HG02973 (cell line): Measurements from ENCODE around the gene TOM1L2.
"Not testable (repeated sequence)": the region's sequence is repeated elsewhere in the genome, so short reads cannot be mapped to it uniquely, and the experiment has no call there.

Source experiments
- ATAC-seq: cut with Tn5 transposase; IDR thresholded peaks from one replicate; pipeline ENCODE4 v1.9.1; 2021; ENCODE audit warnings: moderate library complexity; ENCODE audit not compliant: unreplicated experiment

The TOM1L2 gene

DNA sequence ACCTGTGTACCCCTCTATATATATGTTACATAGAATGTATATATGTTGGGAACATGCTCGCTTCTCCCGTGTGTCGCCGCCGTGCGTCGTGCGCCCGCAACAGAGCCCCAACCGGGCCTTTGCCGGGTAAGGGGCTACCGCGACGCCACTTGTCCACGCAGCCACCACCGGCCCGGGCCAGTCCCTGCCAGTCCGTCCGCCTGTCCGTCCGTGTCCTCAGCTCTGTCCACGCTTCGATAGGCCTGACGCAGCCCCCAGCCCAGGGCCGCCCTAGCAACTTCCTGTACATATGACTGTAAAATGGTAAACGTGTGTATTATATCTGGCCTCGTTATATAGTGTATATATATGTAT is 161.3 kb downstream of the TOM1L2 start:
- ATAC-seq = no peak

DNA sequence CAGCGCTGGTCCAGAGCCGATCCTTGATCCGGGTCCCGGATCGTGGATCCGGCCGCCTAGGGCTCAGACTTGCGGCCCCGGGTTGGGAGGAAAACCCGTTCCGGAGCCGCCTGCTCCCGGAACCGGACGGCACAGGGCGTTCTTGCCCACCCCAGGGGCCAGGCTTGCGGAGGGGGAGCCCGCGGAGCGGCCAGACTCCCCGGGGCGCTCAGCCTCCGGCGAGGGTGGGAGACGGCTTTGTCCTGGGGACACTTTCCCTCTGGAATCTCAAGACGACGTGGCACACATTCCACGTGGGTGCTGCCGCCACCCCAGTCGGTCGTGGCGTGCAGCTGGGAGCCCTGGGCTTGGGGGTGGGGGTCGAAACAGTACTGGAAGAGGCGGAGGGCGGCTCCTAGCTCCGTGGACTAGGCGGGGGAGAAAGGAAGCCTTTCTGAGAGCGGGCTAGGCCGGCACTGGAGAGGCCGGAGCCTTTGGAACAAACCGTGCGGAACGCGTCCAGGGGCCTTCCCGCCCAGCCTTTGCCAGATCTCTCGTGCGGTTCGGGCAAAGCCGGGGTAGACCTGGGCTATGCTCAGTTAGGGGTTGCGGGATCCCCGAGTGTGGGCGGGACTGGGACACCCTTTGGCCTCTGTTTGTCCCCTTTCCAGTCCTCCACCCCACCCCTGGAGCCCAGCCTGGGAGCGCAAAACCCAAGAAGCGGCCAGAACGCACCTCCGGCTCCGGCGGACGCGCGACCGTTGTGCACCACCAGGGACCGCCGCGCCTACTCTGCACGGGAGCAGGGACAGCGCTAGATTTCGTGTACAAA is 161.9 kb downstream of the TOM1L2 start:
- no peak for ATAC-seq

GRCh38 chr17:17809531-17810083 is 162.6 kb downstream of the TOM1L2 start:
- ATAC-seq = no peak

DNA sequence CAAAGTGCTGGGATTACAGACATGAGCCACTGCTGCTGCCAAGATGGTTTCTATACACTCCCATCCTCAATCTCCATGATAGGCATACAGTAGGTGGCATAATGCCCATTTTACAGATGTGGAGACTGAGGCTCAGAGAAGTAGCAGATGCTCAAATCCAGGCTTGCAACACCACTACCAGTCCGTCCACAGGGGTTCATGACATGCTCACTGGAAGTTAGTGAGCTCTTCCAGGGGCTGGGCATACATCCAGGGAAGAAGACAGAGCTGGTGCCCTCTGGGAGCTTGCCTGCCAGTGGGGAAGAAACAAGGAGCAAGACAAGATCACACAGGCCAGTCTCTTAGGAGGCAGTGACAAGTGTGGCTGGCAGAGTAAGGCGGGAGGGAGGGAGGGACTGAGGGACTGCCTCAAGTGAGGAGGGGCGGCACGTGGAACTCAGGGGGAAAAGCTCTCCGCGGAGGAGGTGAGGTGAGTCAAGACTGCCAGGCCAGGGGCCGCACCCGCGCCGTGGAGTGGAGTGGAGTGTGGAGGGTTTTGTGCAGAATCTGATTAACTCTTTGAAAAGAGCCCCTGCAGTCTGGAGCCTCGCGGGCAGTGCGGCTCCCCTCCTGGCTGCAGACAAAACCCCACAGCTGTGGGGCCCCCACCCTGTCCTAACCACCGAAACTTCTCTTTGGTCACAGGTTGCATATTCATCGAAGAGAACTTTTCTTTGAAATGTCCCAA is 163.3 kb downstream of the TOM1L2 start:
- no peak for ATAC-seq

GRCh38 chr17:17808200-17808599 is 164.0 kb downstream of the TOM1L2 start:
- not testable (repeated sequence) for ATAC-seq

- no peak for ATAC-seq
Measured at GRCh38 chr17:17807440-17807839, 164.8 kb downstream of the TOM1L2 start.

DNA sequence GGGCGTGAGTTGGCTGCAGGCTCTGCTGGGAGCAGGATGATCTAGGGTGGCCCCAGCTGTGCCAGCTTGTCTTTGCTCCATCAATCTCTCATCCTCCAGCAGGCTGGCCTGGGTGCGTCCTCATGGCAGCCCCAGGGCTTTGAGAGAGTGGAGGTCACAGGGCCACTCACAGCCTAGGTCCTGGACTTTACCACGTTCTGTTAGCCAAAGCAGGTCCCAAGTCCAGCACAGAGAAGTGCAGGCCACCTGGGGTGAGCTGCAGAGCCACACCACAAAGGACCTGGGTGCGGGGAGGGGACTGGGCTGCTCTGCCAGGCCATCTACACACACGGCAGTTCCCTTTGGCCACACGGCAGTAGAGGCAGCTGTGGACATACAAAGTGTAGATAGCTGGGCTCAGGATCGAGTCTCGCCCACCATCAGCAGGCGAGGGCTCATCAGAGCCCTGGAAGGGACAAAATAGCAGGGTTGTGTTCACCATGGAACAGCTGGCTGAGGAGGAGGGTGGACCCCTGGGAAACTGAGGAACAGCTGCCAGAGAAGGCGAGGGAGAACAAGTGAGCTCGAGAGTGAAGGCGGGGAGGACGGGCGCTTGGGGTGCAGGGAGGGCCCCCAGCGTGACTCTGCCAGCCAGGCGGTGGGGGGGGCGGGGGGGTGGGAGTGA is 165.5 kb downstream of the TOM1L2 start:
- no peak for ATAC-seq

DNA sequence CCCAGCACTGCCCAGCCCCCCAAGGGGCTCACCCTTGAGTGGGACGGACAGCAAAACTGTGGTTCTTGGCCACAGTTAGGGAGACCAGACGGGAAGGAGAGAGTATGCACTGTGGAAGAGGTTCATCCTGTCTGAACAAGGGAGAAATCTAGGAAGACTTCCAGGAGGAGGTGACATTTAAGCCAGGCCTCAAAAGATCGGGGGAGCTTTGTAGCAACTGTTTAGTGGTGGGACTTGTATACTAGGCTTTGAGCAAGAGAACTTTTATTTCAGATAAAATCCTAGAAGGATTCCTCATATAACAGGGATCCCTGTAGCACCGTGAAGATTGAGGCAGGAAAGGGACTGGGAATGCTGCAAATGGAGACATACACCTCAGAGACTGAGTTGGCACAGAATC is 166.2 kb downstream of the TOM1L2 start:
- no peak for ATAC-seq

DNA sequence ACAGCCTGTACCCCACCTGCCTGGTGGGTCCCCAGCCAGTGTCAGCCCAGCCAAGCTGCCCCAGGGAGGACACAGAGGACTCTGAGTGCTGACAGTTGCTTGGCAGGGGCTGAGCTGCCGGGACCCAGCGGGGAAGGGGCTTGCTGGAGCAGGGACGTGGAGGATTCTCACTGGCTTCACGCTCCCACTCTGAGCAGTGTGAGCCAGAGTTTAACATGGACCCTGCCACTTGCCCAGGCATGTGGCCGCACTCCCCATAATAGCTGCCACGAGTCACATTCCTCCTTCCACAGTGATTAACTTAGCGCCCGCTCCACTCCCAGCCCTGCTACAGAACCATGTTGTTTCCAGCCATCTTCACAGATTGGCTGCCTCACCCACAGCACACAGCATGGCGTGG is 166.6 kb downstream of the TOM1L2 start:
- ATAC-seq = no peak

DNA sequence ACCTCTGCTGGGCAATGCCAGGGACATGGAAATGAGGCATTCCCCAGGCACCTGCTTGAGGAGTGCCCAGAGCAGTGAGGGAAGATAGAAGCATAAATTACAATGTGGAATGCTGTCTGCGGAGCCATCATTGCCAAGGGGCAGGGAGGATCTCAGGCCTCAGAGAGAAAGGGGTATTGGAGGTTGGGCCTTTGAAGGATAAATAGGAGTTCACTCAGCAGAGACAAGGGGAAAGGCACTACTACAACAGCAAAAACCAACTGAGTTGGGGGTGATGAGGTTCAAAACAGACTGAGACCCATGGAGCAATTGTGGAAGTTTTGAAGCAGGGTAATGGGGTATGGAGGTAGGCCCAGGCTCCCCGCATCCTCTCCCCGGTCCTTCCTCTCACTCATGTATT is 168.2 kb downstream of the TOM1L2 start:
- no peak for ATAC-seq

DNA sequence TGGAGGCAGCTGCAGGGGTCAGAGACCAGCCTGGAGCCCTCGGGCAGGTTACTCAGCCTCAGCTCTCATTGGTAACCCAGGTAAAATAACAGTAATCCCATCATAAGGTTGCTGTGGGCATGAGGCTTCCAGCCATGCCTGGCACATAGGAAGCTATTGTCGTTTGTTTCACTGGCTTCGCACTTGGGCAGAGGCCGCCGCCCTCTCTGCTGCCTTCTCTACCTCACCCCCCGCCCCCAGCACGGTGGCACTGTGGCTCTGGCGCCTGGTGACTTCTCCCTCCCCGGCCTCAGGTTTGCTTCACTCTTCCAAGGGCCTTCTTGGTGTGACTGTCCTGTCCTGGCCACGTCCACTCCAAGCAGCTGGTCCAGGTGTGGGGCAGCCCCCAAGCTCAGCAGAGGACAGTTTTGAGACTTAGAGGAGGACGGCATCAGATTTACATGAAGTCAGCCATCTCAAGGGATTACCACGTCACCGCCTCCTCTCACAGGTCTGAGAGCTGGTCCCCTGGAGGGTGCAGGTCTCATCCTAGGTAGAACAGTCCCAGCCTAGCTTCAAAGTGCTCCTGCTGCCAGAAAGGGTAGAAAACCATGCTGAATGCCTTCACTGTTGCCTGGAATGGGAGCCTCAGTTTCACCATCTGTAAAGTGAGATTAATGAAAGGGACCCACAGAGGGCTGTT is 170.3 kb downstream of the TOM1L2 start:
- ATAC-seq = no peak

GRCh38 chr17:17800504-17801021 is 171.6 kb downstream of the TOM1L2 start:
- no peak for ATAC-seq

- no peak for ATAC-seq
Measured at GRCh38 chr17:17798573-17799255, 173.5 kb downstream of the TOM1L2 start.

- ATAC-seq = no peak
Measured at GRCh38 chr17:17798010-17798556, 174.1 kb downstream of the TOM1L2 start.

DNA sequence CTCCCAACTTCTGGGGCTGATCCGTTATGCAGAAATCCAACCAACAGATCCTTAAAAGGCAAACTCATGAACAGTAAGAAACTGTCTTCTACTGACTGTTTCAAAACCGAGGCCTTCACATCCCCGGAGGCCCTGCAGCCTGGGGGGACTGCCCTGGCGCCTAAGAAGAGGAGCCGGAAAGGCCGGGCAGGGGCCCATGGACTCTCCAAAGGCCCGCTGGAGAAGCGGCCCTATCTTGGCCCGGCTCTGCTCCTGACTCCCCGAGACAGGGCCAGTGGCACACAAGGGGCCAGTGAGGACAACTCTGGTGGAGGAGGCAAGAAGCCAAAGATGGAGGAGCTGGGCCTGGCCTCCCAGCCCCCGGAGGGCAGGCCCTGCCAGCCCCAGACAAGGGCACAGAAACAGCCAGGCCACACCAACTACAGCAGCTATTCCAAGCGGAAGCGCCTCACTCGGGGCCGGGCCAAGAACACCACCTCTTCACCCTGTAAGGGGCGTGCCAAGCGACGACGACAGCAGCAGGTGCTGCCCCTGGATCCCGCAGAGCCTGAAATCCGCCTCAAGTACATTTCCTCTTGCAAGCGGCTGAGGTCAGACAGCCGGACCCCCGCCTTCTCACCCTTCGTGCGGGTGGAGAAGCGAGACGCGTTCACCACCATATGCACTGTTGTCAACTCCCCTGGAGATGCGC is 174.9 kb downstream of the TOM1L2 start:
- no peak for ATAC-seq

DNA sequence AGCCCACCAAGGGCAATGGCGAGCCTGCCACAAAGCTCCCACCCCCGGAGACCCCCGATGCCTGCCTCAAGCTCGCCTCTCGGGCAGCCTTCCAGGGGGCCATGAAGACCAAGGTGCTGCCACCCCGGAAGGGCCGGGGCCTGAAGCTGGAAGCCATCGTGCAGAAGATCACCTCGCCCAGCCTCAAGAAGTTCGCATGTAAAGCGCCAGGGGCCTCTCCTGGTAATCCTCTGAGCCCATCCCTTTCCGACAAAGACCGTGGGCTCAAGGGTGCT is 175.5 kb downstream of the TOM1L2 start:
- ATAC-seq = no peak

DNA sequence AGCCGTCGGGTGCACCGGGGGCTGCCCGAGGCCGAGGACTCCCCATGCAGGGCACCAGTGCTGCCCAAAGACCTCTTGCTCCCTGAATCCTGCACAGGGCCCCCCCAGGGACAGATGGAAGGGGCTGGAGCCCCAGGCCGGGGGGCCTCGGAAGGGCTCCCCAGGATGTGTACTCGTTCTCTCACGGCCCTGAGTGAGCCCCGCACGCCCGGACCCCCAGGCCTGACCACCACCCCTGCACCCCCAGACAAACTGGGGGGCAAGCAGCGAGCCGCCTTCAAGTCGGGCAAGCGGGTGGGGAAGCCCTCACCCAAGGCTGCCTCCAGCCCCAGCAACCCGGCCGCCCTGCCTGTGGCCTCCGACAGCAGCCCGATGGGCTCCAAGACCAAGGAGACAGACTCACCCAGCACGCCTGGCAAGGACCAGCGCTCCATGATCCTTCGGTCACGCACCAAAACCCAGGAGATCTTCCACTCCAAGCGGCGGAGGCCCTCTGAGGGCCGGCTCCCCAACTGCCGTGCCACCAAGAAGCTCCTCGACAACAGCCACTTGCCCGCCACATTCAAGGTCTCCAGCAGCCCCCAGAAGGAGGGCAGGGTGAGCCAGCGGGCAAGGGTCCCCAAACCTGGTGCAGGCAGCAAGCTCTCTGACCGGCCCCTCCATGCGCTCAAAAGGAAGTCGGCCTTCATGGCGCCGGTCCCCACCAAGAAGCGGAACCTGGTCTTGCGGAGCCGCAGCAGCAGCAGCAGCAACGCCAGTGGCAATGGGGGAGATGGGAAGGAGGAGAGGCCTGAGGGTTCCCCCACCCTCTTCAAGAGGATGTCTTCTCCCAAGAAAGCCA is 176.0 kb downstream of the TOM1L2 start:
- ATAC-seq = no peak

- no peak for ATAC-seq
Measured at GRCh38 chr17:17795296-17795695, 176.9 kb downstream of the TOM1L2 start.

GRCh38 chr17:17794382-17794781 is 177.8 kb downstream of the TOM1L2 start:
- ATAC-seq = no peak
